Activated T-cell treated with anti-CD3 and anti-CD28 coated beads, Interleukin-2, amount 50 U/mL, for 24 hours (primary cell): ENCODE measurements around the gene SUPT20H.
A peak's percentile ranks its signal among the peaks of the same experiment; 100 is the strongest.
"Not testable (repeated sequence)": the region's sequence is repeated elsewhere in the genome, so short reads cannot be mapped to it uniquely, and the experiment has no call there.

Experiments used
- DNase-seq: peaks from one replicate; pipeline ENCODE4 v3.0.0-alpha.2; 2020
- H3K27ac Mint-ChIP-seq: 2 replicates; pipeline ENCODE4 v1.8.0; 2020; ENCODE audit warnings: mild to moderate bottlenecking, mixed read lengths
- H3K27me3 Mint-ChIP-seq: 2 replicates; pipeline ENCODE4 v1.8.0; 2020; ENCODE audit warnings: mixed read lengths
- H3K36me3 Mint-ChIP-seq: 2 replicates; pipeline ENCODE4 v1.8.0; 2020; ENCODE audit warnings: low read depth, mixed read lengths
- H3K4me1 Mint-ChIP-seq: 2 replicates; pipeline ENCODE4 v1.8.0; 2020; ENCODE audit warnings: low read depth, mixed read lengths
- H3K4me3 Mint-ChIP-seq: 2 replicates; pipeline ENCODE4 v1.8.0; 2020; ENCODE audit warnings: mild to moderate bottlenecking, moderate library complexity, mixed read lengths
- H3K9me3 Mint-ChIP-seq: 2 replicates; pipeline ENCODE4 v1.8.0; 2020; ENCODE audit warnings: mixed read lengths

The SUPT20H gene

GRCh38 chr13:37087486-37087885, 28.0 kb upstream of the SUPT20H start:
- H3K36me3 Mint-ChIP-seq = no peaks in the 10 kb centered on the region
- no peak overlapping the region for H3K4me3 Mint-ChIP-seq
- DNase-seq = no peak
- no peaks in the 10 kb centered on the region for H3K9me3 Mint-ChIP-seq
- no peak overlapping the region for H3K27ac Mint-ChIP-seq
- no peaks in the 10 kb centered on the region for H3K4me1 Mint-ChIP-seq
- peaks cover 19% of the 10 kb centered on the region for H3K27me3 Mint-ChIP-seq

- DNase-seq = no peak
- Mint-ChIP-seq H3K27me3 (peaks cover 26% of the 10 kb centered on the region), H3K27ac (no peak overlapping the region)
Measured at GRCh38 chr13:37085606-37086005, 26.1 kb upstream of the SUPT20H start.

GRCh38 chr13:37076818-37077217, 17.3 kb upstream of the SUPT20H start:
- peaks cover 7% of the 10 kb centered on the region for H3K27me3 Mint-ChIP-seq
- no peaks in the 10 kb centered on the region for H3K36me3 Mint-ChIP-seq
- H3K27ac Mint-ChIP-seq = no peak overlapping the region
- H3K4me3 Mint-ChIP-seq = no peak overlapping the region
- no peaks in the 10 kb centered on the region for H3K9me3 Mint-ChIP-seq
- H3K4me1 Mint-ChIP-seq = no peaks in the 10 kb centered on the region
- DNase-seq = no peak

More at GRCh38 chr13:37085606-37086005, 26.1 kb upstream of the SUPT20H start:
- H3K4me3 Mint-ChIP-seq = no peak overlapping the region
- H3K9me3 Mint-ChIP-seq = no peaks in the 10 kb centered on the region
- no peaks in the 10 kb centered on the region for H3K36me3 Mint-ChIP-seq
- H3K4me1 Mint-ChIP-seq = no peaks in the 10 kb centered on the region

- Mint-ChIP-seq H3K4me1 (no peaks in the 10 kb centered on the region), H3K27me3 (peaks cover 5% of the 10 kb centered on the region), H3K27ac (no peak overlapping the region), H3K36me3 (no peaks in the 10 kb centered on the region), H3K9me3 (no peaks in the 10 kb centered on the region), H3K4me3 (no peak overlapping the region)
- no peak for DNase-seq
Measured at GRCh38 chr13:37075164-37075563, 15.7 kb upstream of the SUPT20H start.

- Mint-ChIP-seq H3K27ac (no peak overlapping the region), H3K36me3 (no peaks in the 10 kb centered on the region), H3K9me3 (no peaks in the 10 kb centered on the region), H3K27me3 (peaks cover 5% of the 10 kb centered on the region), H3K4me3 (no peak overlapping the region), H3K4me1 (no peaks in the 10 kb centered on the region)
- DNase-seq = no peak
Measured at GRCh38 chr13:37074703-37075102, 15.2 kb upstream of the SUPT20H start.

- no peaks in the 10 kb centered on the region for H3K9me3 Mint-ChIP-seq
- H3K27ac Mint-ChIP-seq = no peak overlapping the region
- H3K36me3 Mint-ChIP-seq = no peaks in the 10 kb centered on the region
- H3K4me1 Mint-ChIP-seq = no peaks in the 10 kb centered on the region
- H3K27me3 Mint-ChIP-seq = peaks cover 5% of the 10 kb centered on the region
- DNase-seq = no peak
- no peak overlapping the region for H3K4me3 Mint-ChIP-seq
Measured at GRCh38 chr13:37072024-37072423, 12.5 kb upstream of the SUPT20H start.

- H3K4me1 Mint-ChIP-seq = no peaks in the 10 kb centered on the region
- no peak for DNase-seq
- H3K4me3 Mint-ChIP-seq = no peak overlapping the region
- H3K27ac Mint-ChIP-seq = no peak overlapping the region
- H3K36me3 Mint-ChIP-seq = no peaks in the 10 kb centered on the region
- H3K9me3 Mint-ChIP-seq = no peaks in the 10 kb centered on the region
- peaks cover 5% of the 10 kb centered on the region for H3K27me3 Mint-ChIP-seq
Measured at GRCh38 chr13:37070956-37071355, 11.5 kb upstream of the SUPT20H start.

- H3K27ac Mint-ChIP-seq = no peak overlapping the region
- peaks cover 5% of the 10 kb centered on the region for H3K27me3 Mint-ChIP-seq
- H3K9me3 Mint-ChIP-seq = no peaks in the 10 kb centered on the region
Measured at GRCh38 chr13:37070145-37070695, 10.7 kb upstream of the SUPT20H start.

GRCh38 chr13:37069597-37070103, 10.2 kb upstream of the SUPT20H start:
- no peak overlapping the region for H3K4me3 Mint-ChIP-seq
- no peak for DNase-seq
- H3K36me3 Mint-ChIP-seq = no peaks in the 10 kb centered on the region
- H3K9me3 Mint-ChIP-seq = no peaks in the 10 kb centered on the region
- peaks cover 5% of the 10 kb centered on the region for H3K27me3 Mint-ChIP-seq
- no peaks in the 10 kb centered on the region for H3K4me1 Mint-ChIP-seq
- no peak overlapping the region for H3K27ac Mint-ChIP-seq

More at GRCh38 chr13:37070145-37070695, 10.7 kb upstream of the SUPT20H start:
- Mint-ChIP-seq H3K4me1 (no peaks in the 10 kb centered on the region), H3K36me3 (no peaks in the 10 kb centered on the region), H3K4me3 (no peak overlapping the region)
- no peak for DNase-seq

GRCh38 chr13:37068962-37069361, 9.5 kb upstream of the SUPT20H start:
- Mint-ChIP-seq H3K36me3 (no peaks in the 10 kb centered on the region), H3K4me1 (no peaks in the 10 kb centered on the region), H3K27ac (no peak overlapping the region), H3K4me3 (no peak overlapping the region), H3K27me3 (peaks cover 5% of the 10 kb centered on the region), H3K9me3 (no peaks in the 10 kb centered on the region)
- DNase-seq = no peak

- no peak for DNase-seq
- no peak overlapping the region for H3K4me3 Mint-ChIP-seq
- H3K27ac Mint-ChIP-seq = no peak overlapping the region
- no peaks in the 10 kb centered on the region for H3K9me3 Mint-ChIP-seq
- H3K4me1 Mint-ChIP-seq = no peaks in the 10 kb centered on the region
- H3K36me3 Mint-ChIP-seq = no peaks in the 10 kb centered on the region
- H3K27me3 Mint-ChIP-seq = peaks cover 5% of the 10 kb centered on the region
Measured at GRCh38 chr13:37067874-37068273, 8.4 kb upstream of the SUPT20H start.

GRCh38 chr13:37065890-37066526, 6.5 kb upstream of the SUPT20H start:
- H3K36me3 Mint-ChIP-seq = no peaks in the 10 kb centered on the region
- peaks cover 5% of the 10 kb centered on the region for H3K27me3 Mint-ChIP-seq
- no peaks in the 10 kb centered on the region for H3K9me3 Mint-ChIP-seq
- no peaks in the 10 kb centered on the region for H3K4me1 Mint-ChIP-seq
- DNase-seq = no peak
- no peak overlapping the region for H3K27ac Mint-ChIP-seq
- no peak overlapping the region for H3K4me3 Mint-ChIP-seq

- peak overlapping the region; percentile 91 for H3K4me3 Mint-ChIP-seq
- H3K27ac Mint-ChIP-seq = peak overlapping the region; percentile 95
- peaks cover 34% of the 10 kb centered on the region for H3K36me3 Mint-ChIP-seq
- H3K9me3 Mint-ChIP-seq = no peaks in the 10 kb centered on the region
- H3K4me1 Mint-ChIP-seq = peaks cover 31% of the 10 kb centered on the region
- no peak for DNase-seq
- H3K27me3 Mint-ChIP-seq = no peaks in the 10 kb centered on the region
Measured at GRCh38 chr13:37059848-37060192, 332 bp upstream of the SUPT20H start.

GRCh38 chr13:37056228-37056627, 3.3 kb downstream of the SUPT20H start:
- not testable (repeated sequence) for H3K9me3 Mint-ChIP-seq, H3K4me3 Mint-ChIP-seq, H3K27me3 Mint-ChIP-seq, DNase-seq
- H3K27ac Mint-ChIP-seq = peak overlapping the region; percentile 14
- H3K4me1 Mint-ChIP-seq = peaks cover 60% of the 10 kb centered on the region
- peaks cover 65% of the 10 kb centered on the region for H3K36me3 Mint-ChIP-seq

GRCh38 chr13:37053111-37053510, 6.4 kb downstream of the SUPT20H start:
- Mint-ChIP-seq H3K36me3 (peaks cover 70% of the 10 kb centered on the region), H3K4me1 (peaks cover 53% of the 10 kb centered on the region)
- H3K27ac Mint-ChIP-seq, H3K4me3 Mint-ChIP-seq, H3K9me3 Mint-ChIP-seq, DNase-seq, H3K27me3 Mint-ChIP-seq: not testable (repeated sequence)
